ENCODE data around the gene THAP10.
"Not testable (repeated sequence)": the region's sequence is repeated elsewhere in the genome, so short reads cannot be mapped to it uniquely, and the experiment has no call there.

Gene THAP10

DNA sequence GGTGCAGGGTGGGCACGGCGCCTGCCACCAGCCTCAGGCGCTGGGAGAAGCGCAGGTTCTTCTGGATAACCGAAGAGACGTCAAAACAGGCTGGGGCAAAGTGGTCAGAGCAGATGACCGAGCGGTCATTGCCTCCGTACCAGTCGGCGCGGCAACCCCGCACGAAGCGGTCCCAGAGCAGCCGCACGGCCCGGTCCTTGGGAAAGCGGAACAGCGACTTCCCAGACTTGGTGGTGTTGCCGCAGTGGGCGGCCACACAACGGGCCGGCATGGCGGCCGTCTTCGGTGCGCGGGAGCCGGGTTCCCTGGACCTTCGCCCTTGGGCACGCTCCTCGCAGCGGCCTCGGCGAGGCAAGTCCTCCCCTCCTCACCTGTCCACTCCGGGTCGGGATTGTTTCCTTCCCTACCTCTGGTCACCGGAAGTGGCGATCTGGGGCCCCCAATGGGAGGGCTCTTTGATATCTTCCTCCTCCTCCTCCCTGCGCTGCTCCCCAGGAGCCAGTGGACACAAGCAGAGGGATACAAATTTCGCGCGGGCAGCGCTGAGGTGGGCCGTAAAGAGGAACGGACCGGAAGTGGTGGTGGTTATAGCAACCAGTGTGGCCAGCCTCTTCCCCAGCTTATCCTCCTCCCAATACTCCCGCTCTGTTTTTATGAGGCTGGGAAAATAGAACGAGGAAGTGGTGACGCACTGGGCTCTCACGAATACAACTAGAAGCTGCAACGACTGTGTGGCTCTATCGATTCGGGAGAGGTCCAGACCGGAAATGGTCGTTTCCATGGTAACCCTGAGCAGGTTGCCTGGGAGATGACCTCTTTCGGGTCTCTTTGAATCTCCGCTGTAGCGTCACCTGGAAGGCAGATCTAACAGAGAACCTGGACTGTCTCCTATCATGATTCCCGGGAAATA lies at the start of gene THAP10, which contains the start of gene LRRC49:
Gene THAP10, minus strand, starts transcription at position 432 of the 910 bp plus-strand sequence. Its CDS starts 161 bp downstream, at position 271.
Gene LRRC49, plus strand, starts transcription at position 825 of the 910 bp plus-strand sequence. Its CDS starts 69 bp downstream, at position 894.
- no peak for DNase-seq (ENCODE audit: low read depth in 2 of 2)

DNA sequence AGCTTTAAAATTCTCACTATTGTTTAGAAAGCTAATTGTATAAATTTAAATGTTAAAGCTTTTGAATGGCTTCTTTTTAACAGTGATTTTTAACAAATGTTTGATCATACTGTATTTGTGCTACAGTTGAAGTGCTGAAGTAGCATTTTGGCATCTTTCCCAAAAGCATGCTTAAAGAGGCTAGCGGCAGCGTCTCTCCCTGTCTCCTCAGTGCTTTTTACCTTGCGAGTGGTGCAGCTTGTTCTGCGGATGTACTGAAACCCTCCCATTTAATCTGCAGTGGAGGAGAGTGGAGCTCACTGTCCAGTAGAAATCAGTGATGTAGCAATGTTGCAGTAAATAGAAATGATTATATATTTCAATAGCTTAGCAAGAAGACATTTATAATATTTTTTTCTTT lies 44.1 kb upstream of the THAP10 start:
- DNase-seq (ENCODE audit: low read depth in 2 of 2): no peak

GRCh38 chr15:70935631-70936030 lies 43.4 kb upstream of the THAP10 start:
- no peak for DNase-seq (ENCODE audit: low read depth in 2 of 2)

DNA sequence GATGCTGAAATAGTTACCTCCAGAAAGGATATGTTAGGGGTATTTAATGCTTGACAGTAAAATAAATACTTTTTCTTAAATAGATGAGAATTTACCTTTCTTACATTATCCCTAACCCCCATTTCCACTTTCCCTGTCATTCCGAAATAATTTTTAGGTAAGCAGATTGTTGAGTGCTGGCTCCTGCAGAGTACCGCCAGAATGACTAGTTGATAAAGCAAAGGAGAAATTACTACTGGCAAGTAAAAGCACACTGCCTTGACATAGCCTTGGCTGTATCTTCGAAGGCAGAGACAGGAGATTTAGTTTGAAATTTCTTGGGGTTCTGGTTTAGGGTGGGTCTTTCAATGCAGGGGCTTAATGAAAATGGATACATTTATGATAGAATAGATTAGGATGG lies 41.2 kb upstream of the THAP10 start:
- DNase-seq (ENCODE audit: low read depth in 2 of 2): no peak

DNA sequence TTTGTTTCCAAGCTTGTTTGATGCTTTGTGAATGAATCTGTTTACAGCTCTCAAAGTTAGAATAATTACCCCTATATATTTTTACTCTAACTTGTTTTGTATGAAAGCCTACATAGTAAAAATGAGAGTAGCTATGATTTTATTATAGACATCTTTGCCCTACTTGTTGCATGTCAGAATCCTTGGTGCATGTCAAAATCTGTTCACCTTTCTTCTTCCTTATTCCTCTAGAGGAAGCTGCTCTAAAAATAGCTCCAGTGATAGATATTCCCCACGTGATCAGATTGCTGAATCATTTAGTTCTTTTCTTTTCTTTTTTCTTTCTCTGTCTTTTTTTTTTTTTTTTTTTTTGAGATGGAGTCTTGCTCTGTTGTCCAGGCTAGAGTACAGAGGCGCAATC lies 40.2 kb upstream of the THAP10 start:
- no peak for DNase-seq (ENCODE audit: low read depth in 2 of 2)

DNA sequence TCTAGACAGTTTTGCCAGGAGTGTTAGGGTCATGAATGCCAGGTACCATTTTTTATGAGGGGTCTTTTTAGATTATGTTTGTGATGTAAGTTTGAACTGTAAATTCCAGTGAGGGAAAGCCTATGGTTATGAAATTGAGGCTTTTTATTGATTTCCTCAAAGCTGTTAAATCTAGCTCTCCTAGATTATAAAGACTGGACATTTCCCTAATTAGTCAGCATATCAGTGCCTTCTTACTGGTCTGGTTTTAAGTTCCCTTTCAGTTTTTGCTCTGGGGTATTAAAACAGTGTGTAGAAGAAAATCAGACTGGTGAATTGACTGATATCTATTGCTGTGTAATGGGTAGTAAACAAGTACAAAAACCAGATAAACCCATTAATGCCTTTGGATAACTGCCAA lies 39.6 kb upstream of the THAP10 start:
- no peak for DNase-seq (ENCODE audit: low read depth in 2 of 2)

GRCh38 chr15:70926914-70927313 lies 34.7 kb upstream of the THAP10 start:
- not testable (repeated sequence) for DNase-seq (ENCODE audit: low read depth in 2 of 2)

DNA sequence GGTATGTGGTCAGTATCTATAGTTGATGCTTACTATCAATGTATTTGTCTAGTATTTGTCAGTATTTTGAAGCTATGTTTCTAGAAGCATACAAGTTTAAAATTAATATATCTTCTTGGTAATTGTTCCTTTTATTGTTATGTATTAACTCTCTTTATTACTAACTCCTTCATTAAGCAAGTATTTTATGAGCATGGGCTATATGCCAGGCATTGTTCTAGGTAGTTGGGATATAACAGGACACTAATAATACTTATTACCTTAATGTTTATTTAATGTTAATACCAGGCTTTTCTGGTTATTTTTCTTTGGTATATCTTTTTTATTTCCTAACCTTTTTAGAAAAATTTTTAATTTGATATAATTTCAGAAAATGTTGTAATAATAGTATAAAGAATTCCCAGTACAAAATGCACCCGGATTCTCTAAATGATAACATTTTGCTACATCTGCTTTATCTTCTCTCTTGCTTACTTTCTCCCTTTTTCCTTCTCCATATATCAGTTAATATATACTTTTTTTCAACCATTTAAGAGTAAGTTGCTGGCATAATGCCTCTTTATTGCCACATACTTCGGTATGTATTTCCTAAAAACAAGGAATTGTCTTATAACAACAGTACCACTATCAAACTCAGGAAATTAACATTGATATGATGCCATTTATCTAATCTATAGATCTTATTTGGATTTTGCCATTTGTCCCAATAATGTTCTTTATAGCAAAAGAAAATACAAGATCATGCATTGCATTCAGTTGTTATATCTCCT lies 31.3 kb upstream of the THAP10 start:
- no peak for DNase-seq (ENCODE audit: low read depth in 2 of 2)

DNA sequence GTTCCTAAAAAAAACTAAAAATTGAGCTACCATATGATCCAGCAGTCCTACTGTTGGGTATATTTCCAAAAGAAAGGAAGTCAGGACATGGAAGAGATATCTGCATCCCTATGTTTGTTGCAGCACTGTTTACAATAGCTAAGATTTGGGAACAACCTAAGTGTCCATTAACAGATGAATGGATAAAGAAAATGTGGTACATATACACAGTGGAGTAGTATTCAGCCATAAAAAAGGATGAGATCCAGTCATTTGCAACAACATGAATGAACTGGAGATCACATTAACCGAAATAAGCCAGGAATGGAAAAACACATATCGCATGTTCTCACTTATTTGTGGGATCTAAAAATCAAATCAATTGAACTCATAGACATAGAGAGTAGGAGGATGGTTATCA lies 29.9 kb upstream of the THAP10 start:
- DNase-seq (ENCODE audit: low read depth in 2 of 2): no peak

DNA sequence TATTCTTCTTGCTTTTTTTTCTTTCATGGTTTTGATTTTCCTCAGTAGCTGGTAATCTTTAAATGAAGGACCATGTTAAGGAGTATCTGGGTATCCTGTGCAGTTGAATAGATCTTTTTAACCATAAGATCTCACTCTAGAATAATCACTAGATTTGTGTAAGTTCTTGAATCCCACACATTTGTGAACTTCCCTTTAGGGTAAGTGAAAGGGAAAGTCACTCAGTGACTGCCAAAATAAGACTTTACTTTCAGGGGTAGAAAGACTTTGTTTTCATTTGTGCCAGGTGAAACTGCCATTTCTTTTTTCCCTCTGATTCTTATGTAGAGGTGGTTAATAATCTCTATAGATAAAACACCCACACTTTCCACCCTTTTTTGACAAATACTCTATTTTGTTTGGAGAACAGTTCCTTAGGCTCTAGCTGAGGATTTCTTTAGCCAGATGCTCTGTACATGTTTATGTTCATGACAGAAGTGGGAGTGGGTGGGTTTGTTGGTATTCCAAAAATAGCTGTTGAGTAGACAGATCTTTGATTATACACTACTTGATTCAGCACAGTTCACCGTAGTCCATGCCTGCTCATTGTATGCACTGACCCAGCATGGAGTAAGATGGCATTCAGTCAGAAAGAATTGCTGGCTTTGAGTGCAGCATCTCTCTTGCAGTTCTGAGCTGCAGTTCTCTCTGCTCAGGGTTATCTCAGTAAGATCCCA lies 28.9 kb upstream of the THAP10 start:
- DNase-seq (ENCODE audit: low read depth in 2 of 2): no peak

DNA sequence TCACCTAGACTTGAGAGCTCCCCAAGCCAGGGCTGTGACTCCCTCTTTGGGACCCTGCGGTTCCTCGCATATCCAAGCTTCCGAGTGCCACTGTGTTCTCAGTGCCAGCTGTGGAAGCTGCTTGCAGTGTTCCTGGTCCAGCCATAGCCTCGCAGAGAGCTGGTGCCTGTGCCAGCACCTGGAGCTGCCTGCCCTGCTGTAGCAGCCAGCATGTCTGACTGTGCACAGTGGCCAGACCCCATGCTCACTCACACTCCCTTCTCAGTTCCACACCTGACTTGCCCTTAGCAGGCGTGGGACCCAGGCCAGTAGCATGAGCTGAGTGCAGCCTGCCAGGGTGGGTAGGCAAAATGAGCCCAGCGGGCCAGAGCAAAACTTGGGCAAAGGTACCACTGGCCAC lies 25.7 kb upstream of the THAP10 start:
- no peak for DNase-seq (ENCODE audit: low read depth in 2 of 2)

GRCh38 chr15:70916531-70916930 lies 24.3 kb upstream of the THAP10 start:
- no peak for DNase-seq (ENCODE audit: low read depth in 2 of 2)

DNA sequence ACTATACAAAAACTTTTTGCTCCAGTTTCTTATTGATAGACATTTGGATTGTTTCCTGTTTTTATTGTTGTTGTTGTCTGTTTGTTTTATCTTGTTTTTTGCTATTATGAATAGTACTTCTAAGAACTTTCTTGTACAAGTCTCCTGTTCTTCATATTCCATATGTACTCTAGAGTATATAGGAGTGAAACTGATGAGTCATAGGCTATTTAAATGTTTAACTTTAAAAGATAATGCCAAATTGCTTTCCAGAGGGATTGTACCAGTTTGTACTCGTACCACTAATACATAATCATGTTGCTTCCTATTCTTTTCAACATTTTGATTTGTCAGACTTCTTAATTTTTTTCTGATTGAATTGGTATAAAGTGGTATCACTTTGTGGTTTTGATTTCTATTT lies 20.0 kb upstream of the THAP10 start:
- DNase-seq (ENCODE audit: low read depth in 2 of 2): no peak

GRCh38 chr15:70910958-70911357 lies 18.7 kb upstream of the THAP10 start:
- DNase-seq (ENCODE audit: low read depth in 2 of 2): no peak

GRCh38 chr15:70907784-70908471 lies 15.7 kb upstream of the THAP10 start:
- DNase-seq (ENCODE audit: low read depth in 2 of 2): no peak

- DNase-seq (ENCODE audit: low read depth in 2 of 2): no peak
Observed at GRCh38 chr15:70906842-70907241, 14.6 kb upstream of the THAP10 start.

DNA sequence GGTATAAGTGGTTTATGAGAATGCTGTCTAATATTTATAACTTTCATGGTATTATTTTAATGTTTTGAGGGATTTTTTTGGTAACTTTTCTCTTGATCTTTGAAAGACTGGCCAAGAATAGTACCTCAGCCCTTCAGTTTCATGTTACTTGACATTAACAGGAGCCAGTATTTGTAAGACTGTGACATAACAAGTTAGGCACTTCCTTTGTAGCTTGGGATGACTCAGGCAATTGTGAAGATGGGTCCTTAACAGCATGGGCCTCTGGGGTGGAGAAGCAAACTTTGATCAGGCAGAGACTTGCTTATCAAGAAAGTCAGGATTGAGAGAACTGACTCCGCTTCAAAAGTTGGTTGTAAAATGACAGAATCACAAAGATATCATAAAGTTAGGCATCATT lies 9.9 kb upstream of the THAP10 start:
- no peak for DNase-seq (ENCODE audit: low read depth in 2 of 2)

DNA sequence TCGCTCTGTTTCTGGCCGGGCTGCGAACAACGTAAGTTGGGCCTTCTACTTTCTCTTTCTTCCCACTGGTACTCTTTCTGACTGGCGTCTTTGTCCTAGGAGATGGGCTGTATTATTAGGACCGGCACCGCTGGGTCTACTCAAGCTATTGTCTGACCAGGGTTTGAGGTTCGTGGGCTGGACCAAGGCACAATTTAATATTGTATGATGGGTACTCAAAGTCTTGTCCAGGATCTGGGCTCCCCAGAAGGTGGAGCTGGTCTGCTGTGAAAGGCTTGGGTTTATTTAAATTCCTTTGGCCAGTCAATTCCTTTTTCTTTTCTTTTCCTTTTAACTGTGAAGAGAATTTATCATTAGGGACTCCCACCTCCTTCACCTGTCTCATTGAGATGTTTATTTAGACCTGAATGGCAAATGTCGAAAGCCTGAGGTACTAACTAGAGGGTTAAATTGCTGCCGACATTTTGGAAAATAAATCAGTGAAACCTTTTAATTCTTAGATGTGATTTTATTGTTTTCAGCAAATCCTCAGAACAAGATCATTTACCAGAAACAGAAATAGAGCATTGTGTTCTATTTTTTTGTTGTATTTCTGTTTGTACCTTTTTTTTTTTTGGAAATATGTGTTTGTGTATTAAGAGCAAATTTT lies 803 bp upstream of the THAP10 start:
- no peak for DNase-seq (ENCODE audit: low read depth in 2 of 2)

DNA sequence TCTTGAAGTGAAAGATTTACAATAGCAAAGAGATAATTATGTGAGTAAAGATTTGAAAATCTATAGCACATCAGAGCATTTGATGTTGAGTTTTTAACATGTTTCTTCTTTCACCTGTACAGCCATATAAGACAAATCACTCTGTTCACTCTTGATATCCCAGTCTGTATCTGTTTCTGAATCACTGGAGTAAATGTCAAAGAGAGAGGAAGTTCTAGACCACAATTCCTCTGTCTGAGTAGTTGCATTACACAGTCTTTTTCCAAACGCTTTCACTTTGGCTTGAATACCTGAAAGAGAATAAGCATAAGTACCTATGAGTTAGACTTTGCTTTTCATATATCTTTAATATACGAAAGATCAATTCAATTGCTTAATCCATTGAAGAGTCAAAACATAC lies 9.9 kb downstream of the THAP10 start:
- DNase-seq (ENCODE audit: low read depth in 2 of 2): no peak

DNA sequence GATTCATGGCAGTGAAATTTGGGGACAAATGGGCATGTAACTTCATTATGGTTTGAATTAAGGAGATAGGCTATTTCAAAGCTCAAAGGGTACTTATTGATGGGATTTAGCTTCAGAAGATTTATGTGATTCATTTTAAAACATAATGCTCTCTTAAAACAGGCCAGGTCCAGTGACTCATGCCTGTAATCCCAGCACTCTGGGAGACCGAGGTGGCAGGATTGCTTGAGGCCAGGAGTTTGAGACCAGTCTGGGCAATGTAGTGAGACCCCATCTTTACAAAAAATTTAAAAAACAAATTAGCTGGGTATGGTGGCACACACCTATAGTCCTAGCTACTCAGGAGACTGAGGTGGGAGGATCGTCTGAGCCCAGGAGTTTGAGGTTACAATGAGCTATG lies 11.5 kb downstream of the THAP10 start:
- no peak for DNase-seq (ENCODE audit: low read depth in 2 of 2)

DNA sequence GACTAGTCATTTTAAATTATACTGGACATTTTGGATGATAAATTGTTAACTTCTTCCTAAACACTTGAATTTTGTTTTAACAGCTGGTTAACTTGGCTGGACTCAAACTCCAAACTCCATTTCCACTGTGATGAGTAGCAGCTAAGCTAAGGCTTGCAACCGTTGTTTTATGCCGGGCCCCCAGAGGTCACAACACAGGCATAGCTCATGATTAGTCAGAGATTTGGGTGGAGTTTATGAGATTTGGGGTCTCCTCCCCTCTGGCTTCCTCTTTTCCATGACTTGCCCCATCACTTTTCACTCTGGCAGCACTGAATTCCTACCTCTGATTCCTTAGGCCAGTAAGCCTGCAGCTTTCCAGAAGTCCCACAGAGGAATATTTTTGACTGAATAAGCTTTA lies 12.8 kb downstream of the THAP10 start:
- no peak for DNase-seq (ENCODE audit: low read depth in 2 of 2)
